HG02870 (cell line): Measurements from ENCODE around the gene ILK.

Experiments
- ATAC-seq: cut with Tn5 transposase; IDR thresholded peaks from one replicate; pipeline ENCODE4 v1.9.1; 2021; ENCODE audit warnings: mild to moderate bottlenecking, moderate library complexity; ENCODE audit not compliant: unreplicated experiment

Gene ILK

DNA sequence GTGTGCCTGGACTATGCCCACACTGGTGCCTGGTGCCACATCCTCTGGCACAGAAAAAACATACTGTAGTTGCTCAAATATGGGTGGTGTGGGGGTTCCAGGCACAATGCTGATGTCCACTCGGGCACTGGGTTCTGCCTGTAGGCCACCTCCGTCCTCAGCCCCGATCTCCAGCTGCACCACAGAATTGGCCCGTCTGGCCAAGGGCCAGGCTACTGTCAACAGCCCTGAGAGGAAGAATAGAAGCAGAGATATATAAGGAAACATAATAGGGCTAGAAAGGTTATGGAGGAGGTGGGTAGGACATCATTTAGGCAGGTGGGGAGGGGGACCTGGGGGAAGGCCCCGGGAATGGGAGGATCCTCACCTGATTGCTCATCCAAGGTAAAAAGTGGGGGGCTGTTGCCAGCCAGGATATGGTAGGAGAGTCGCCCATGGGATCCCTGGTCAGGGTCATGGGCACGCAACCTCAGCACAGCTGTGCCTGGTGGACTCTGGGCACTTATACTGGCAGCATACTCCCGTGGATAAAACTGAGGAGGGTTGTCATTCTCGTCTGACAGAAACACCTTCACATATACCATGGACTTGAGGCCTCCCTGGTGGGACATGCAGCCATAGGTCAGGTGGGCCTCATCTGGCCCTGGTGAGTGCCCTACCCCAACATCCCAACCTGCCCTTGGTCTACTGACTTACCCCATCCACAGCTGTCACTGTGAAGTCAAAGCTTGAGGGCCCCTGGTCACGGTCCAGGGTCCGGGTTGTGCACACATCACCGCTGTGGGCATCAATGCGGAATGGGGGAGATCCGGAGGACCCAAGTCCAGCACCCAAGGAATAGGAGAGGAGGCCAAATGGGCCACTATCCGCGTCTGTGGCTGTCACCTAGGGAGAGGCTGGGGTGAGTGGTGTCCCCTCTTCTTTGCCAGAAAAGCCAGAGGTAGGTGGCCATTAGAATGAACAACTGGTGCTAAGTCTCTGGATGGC is 30.1 kb downstream of the ILK start:
- ATAC-seq = no peak

DNA sequence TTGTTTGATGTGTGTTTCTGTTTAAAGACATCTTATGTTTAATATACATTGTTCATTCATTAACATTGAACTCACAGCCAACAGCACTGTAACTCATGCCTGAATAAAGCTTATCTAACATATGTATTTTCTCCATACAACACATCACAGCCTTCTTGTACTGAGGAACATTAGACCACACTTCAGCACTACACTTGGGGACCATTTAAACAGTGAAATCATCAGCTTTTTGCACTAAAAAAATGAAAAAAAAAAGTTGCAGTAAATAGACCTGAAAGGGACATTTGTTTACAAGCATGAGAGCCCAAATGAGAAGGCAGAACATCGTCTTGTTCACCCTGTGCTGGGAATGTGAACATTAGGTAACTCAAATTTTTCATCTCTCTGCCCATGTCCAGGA is 31.0 kb downstream of the ILK start:
- ATAC-seq = no peak

DNA sequence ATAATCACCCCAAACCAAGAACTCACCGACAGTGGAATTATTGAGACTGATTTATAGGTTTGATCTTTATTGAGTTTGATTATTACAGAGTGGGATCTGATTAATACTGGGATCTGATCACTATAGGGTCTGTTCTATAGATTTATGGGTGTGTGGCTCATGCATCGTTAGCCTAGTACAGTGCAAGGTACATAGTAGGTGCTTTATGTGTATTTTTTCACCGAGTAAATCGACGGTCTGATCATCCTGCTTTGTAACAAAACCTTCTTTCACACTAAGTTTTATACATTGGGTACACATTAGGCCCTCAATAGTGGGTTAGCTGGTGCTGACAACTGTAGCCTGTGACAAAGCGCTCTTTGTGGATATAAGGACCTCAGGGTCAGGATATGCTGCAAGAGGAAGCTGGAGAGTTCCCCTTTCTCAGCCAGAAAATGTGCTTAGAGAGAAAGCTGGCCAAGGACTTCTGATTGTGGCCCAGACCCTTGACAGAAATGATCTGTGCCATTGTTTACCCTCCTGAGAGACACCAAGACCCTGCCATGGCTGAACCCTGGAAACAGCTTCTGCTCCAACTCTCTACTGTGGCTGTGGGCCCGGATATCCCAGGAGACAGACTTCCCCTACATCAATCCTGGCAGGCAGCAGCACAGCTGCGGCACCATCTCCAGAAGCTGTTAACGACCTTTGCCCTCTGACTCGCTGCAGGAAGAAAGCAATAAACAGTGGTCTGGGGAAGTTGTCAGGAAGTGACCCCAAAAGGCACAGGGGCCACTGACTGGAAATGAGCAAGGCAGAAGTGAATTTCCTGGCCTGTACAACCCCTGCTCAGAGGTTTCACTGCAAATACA is 31.7 kb downstream of the ILK start:
- no peak for ATAC-seq

DNA sequence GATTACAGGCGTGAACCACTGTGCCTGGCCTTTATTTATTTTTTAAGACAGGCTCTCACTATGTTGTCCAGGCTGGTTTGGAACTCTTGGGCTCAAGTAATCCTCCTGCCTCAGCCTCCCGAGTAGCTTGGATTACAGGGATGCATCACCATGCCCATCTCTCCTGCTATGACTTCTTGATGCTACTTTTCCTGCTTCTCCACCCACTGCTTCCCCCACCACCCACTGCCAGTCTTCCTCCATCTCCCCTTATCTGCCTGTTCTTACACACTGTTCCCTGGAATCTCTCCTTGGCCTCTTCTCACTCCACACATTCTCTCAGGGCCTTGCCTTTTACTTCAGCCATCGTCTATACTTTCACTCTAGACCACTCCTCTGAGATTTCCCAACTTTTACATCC is 32.9 kb downstream of the ILK start:
- ATAC-seq = no peak

DNA sequence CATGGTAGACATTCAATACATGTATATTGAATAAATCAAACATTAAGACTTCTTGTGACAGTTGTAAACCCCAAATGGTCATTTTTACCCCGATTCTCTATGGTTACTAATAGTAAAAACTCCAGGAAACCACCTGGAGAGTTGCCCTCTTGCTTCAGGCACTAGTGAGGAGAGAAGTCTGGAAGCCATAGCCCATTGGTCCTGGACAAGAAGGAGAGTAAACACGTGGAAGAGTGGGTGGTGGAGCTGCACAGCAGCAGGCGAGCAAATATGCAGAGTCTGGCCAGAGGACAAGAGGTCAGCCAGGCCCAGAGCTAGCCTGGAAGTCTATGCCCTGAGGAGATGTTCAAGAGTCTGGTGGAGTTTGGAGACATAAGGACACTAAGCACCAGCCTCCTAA is 34.3 kb downstream of the ILK start:
- ATAC-seq = no peak

DNA sequence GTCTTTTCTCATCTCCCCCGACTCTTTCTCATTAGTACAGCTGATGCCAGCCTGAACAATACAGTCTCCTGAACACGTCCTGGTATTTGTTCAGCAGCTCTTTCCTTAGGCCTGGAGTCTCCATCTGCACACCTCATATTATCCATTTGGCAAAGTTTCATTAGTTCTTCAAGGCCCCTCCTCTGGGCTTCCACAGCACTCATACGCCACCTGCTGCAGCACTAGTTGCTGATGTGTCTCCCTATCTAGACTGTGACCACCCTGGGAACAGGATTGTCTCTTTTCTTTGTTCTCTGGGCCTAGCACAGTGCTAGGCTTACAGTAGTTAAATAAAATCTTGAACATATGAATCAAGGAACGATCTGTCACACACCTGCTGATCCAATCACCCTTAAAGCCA is 34.9 kb downstream of the ILK start:
- ATAC-seq = no peak

DNA sequence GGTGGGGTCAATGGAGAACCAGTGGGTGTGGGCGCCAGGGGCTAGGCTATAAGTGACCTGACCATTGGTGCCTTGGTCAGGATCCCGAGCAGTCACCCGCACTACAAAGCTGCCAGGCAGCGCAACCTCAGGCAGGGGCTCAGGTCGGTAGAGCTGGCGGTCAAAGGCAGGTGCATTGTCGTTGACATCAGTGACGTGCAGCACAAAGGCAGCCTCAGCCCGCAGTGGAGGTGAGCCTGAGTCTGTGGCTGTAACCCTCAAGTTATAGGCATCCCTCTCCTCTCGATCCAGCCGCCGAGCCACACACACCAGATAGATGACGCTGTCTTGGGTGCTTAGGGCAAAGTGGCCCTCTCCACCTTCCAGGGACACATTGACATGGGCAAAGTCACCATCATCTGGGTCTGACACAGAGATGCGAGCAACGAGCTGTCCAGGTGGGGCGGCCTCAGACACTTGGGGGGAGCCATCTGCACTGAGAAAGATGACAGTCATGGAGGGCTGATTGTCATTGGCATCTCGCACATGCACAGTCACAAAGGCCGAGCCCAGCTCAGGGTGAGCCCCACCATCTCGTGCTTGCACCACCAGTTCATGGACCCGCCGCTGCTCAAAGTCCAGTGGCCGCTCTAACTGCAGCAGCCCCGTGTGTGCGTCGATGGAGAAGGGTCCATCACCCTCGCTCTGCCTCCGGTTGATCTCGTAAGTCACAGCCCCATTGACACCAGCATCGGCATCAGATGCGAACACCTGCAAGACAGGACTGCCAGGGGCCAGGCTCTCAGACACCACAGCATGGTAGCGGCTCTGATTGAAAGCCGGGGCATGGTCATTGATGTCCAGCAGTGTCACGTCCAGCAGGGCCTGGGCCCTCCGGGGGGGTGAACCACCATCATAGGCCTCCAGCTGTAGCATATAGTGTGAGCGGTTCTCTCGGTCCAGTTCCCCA is 36.7 kb downstream of the ILK start:
- no peak for ATAC-seq

DNA sequence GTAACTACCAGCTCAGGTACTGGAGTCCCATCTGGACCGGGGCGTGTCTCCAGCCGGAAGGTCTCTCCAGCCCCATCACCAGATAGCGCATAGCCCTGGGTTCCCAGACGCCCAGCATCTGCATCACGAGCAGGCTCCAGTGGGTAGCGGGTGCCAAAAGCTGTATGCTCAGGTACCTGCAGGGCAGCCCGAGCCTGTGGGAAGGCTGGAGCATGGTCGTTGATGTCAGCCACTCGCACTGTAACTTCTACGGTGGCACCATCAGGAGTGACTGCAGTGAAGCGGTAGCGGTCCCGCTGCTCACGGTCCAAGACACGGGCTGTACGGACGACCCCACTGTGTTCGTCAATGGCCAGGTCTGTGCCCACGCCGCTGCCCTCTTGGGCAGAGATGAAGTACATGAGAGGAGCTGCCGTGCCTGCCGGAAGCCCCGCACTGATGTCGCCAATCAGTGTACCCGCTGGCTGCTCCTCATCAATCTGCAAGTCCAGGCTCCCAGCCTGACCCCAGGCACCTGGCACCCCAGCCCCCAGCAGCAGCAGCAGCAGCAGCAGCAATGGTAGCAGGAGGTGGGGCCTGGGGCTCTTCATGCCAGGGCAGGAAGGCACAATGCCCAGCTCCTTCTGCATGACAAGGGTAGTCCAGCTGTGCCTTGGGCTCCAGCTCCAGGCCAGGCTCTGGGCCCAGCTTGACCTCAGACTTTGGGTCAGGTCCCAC is 37.6 kb downstream of the ILK start:
- ATAC-seq = no peak

DNA sequence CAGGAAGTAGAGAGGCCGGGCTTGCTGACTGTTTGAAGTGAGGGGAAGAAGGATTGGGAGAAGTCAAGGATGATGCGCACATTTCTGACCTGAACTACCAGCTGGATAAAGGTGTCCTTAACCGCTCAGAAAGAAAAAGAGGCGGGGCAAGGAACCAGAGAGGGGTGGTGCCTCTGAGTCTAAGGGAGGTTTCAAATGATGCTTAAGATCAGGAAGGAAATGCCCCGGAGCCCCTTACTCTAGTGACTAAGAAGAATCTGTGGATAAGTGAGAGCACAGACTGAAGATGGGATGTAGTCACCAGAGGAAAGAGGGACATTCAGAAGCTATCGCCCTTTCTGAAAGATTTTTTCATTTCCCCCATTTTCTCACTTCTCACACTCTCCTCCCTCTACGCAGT is 39.4 kb downstream of the ILK start:
- ATAC-seq = no peak

DNA sequence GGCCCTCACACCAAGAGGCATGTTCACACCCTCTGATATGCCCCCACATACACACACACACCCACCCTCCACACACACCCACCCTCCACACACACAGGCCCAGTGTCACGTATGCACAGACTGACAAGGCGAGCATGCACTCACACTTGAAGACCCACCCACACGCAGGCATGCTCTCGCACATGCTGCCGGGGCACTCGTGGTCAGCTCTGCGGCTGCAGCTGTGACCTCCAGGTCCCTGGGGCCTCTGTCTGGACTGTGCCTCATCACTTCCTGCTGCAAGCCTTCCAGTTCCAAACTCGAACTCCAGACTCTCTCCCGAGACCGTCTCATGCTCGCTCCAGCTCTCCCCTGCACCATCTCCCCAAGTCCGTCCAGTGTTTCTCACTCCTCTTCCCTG is 42.5 kb downstream of the ILK start:
- no peak for ATAC-seq

DNA sequence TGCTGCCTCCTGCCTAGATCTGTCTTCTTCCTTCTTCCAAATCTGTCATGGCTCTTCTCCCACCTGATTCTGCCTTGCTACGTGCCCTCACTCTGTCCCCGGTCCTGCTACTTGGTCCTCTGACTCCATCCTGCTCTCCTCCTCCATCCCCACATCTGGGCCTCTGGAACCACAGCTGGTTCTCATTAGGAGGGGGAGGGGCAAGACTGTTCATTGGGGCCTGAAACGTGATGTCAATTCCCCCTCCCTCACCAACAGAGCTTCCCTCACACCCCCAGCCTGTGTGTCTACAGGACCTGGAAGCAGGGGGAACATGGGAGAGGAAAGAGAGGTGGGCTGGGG is 43.0 kb downstream of the ILK start:
- no peak for ATAC-seq

DNA sequence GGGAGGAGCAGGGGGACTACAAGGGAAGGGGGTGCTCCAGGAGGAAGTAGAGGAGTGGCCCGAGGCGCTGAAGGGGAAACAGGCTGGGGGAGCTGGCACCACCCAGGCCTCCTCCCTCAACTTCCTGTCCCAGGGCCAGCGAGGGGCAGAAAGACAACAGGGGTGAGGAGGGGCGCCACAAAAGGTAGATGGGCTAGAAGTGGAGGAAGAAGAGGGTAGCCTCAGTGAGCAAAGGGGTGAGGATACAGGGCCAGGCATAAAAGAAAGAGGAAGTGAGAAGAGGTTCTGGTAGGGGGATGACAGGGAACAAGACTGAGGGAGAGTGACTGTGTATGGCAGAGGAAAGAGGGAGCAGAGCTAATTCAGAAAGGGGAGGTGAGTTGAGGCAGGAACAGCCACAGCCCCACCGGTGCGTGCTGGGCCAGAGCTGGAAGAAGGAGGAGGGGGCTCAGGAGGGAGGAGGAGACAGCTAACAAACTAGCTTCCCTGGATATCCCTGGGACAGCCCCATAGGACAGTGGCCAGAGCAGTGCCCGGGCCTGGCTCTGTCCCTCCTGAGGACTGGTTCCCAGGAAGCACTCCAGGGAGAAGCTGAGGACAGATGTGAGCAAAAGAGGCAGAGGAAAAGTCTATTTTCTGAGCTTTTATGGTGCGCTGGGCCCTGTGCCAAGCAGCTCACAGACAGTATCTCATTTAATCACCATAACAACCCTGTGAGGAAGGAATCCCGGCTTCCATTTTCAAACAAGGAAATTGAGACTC is 43.5 kb downstream of the ILK start:
- ATAC-seq = peak; percentile 95

DNA sequence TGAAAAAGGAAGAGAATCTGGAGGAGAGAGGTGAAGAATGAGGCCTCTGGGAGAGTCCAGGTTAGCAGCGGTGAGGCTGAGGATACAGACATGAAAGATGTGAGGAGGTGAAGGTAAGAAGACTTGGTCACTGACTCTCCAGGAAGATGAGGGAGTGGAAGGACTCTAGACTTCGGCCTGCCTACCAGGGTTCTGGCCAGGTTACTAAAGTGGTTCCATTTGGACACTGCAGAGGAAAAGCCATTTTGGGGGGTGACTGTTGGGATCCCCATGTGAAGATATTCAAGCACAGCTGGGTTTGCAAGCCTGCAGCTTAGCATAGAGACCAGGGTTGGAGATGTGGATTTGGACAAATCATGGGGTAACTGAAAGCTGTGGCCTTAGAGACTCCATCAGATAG is 44.3 kb downstream of the ILK start:
- no peak for ATAC-seq

DNA sequence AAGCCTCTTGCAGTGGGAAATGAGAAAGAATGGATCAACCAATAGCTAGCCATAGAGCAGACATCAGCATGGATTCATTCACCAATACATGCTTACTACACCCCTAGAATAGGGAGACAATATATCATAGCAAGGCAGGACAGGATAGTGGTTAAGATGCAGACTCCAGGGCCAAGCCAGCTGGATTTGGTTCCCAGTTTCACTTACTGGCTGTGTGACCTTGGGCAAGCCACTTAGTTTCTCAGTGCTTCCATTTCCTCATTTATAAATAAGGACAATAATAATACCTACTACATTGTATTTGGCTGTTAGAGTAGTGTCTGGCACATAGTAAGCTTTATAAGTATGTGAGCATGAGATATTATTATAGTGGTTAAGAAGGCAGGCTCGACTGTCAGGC is 44.9 kb downstream of the ILK start:
- ATAC-seq = no peak

DNA sequence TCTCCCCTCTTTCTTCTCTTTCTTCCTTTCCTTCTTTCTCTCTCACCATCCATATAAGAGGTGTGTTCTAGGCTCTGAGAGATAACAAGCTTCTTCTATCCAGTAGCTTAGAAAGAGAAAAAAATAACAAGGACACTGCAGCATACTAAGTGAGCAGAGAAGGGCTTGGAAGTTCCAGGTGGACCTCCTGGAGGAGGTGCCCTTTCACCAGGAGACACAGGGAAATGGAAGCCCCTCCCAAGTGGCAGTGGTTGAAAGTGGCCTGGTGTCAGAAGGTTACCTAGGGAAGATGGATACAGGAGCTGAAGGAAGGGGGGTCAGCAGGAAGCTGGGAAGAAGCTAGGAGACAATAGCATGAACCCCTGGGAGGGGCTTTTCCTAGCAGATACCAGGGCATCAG is 46.5 kb downstream of the ILK start:
- ATAC-seq = no peak

DNA sequence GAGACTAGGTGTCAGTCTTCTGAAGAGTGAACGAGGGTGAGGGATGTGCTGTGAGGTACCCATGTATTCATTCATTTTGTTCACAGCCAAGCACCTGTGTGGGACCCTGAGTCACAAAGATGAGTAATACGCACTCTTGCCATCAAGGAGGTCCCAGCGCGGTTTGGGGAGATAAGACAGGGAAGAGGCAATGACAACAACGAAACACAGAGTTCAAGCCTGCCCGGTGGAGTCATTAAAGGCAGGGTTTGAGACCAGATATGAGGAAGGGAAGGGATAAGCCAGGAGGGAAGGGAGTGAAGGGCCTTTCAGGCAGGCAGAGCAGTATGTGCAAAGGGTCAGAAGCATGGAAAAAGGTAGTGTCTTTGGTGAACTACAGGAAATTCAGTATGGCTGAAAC is 47.4 kb downstream of the ILK start:
- no peak for ATAC-seq

DNA sequence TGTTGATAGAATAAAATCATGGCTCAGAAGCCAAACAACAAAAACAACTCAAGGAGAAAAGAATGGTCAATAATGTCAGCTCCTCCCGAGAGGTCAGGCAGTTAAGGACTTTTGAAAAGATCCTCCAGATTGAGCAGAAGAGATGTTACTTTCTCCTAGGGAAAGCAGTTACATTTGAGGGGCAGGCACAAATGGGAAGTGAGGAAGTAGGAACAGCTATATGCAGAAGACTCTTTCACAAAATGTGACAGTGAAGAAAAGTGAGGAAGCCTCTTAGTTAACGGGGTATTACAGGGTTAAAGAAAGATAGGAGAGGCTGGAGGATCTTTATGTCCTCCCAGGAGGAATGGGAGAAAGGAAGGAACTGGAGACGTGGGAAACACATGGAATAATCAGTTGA is 48.6 kb downstream of the ILK start:
- no peak for ATAC-seq

DNA sequence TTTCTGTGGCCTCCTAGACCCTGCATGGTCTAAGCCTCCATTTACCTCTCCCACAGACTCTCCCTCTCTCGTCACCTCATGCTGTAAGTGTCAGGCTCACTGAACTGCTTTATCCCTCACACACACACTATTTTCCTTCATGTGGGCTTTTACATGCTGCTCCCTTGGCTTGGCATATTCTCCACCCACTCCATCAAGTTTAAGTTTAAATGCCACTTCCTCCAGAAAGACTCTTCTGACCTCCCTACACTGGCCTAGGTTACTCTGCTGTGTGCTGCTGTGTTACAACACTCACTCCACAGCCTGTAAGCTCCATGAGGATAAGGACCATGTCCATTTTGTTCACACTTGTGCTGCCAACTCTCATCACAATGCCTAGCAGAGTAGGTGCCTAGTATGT is 49.5 kb downstream of the ILK start:
- ATAC-seq = no peak

DNA sequence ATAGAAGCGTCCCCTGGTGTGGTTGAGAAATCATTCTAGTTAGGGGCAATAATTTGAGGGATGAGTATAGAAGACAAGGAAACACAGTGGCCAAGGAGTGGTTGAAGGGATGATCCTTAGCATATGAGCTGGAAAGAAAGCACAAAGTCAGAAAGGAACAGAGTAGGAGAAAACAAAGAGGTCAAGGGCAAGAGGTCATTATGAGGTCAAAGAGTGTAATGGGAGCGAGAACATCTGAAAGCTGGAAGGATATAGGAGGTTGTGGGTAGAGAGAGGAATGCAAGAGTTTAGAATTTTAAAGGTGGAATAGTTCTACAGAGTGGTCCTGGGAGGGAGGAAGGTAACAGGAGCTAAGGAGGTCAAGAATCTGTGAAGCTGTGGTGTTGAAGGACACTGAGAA is 50.1 kb downstream of the ILK start:
- no peak for ATAC-seq
